HG02798 (cell line): ENCODE data around the gene FDXACB1.

Experiments
- ATAC-seq: cut with Tn5 transposase; IDR thresholded peaks from one replicate; pipeline ENCODE4 v1.9.1; 2021; ENCODE audit warnings: mild to moderate bottlenecking; ENCODE audit not compliant: unreplicated experiment, poor library complexity

The FDXACB1 gene

GRCh38 chr11:111846636-111847035 is 32.3 kb downstream of the FDXACB1 start:
- ATAC-seq, result no peak

GRCh38 chr11:111846063-111846462 is 32.9 kb downstream of the FDXACB1 start:
- ATAC-seq, result no peak

- no peak for ATAC-seq
These were observed 33.5 kb downstream of the FDXACB1 start for GRCh38 chr11:111845276-111846028.

- ATAC-seq, result no peak
These were observed 35.3 kb downstream of the FDXACB1 start for GRCh38 chr11:111843661-111844060.

- ATAC-seq, result peak; percentile 68
These were observed 37.5 kb downstream of the FDXACB1 start for GRCh38 chr11:111841370-111842053.

GRCh38 chr11:111840143-111840542 is 38.8 kb downstream of the FDXACB1 start:
- no peak for ATAC-seq

GRCh38 chr11:111838054-111838453 is 40.9 kb downstream of the FDXACB1 start:
- no peak for ATAC-seq

GRCh38 chr11:111837366-111837891 is 41.5 kb downstream of the FDXACB1 start:
- ATAC-seq, result no peak

- ATAC-seq, result peak; percentile 84
These were observed 42.2 kb downstream of the FDXACB1 start for GRCh38 chr11:111836721-111837120.

GRCh38 chr11:111836162-111836561 is 42.8 kb downstream of the FDXACB1 start:
- no peak for ATAC-seq

- ATAC-seq, result no peak
These were observed 43.3 kb downstream of the FDXACB1 start for GRCh38 chr11:111835665-111836064.

GRCh38 chr11:111834432-111835163 is 44.4 kb downstream of the FDXACB1 start:
- no peak for ATAC-seq

- no peak for ATAC-seq
These were observed 45.4 kb downstream of the FDXACB1 start for GRCh38 chr11:111833524-111833923.

GRCh38 chr11:111829185-111829968 is 49.6 kb downstream of the FDXACB1 start:
- peak; percentile 84 for ATAC-seq

- ATAC-seq, result no peak
These were observed 52.5 kb downstream of the FDXACB1 start for GRCh38 chr11:111826322-111826950.
